ENCODE results near the gene STX5. TPM values are rescaled to one million over a fixed set of nuclear protein-coding genes. Genes with fewer than 3 reads are reported as not detected.

The STX5 gene
- total and polyA plus RNA-seq, 10 of the 15 experiments (the other 5 are each of a cell fraction or from before 2014, with no cell fraction given), result 3.8 to 35.4 (median 27.4) TPM

DNA sequence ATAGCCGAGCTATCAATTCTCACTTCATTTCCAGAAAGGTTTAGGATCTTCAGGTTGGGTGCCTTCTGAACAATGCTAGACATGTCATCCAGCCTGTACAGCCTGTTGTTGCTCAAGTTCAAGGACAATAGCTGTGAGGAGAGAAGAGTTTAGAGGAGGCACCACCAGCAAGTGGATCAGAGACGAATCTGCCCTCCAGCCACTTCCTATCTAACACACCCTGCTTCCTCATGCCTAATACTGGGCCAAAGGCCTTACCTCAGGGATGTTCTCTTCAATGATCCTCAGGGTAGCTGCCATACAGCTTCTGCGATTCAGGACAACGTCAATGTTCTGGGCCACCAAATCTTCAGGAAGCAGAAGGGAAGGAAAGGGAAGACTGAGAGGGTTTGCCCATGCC, 30.8 kb downstream of the STX5 start:
- H3K4me1 ChIP-seq (ENCODE audit: control insufficient read depth, insufficient read depth, low read length), result peaks cover 6% of the 10 kb centered on the region
- DNase-seq (ENCODE audit: low read depth, low spot score), result no peak
- no peaks in the 10 kb centered on the region for H4K20me1 ChIP-seq (ENCODE audit: control insufficient read depth, insufficient read depth)
- no TSS peak for BruUV-seq (replicated peaks)
- H3K27ac ChIP-seq (ENCODE audit: control insufficient read depth, insufficient read depth), result no peak overlapping the region
- ChIA-PET CTCF (interaction anchor here (0.6 to 0.9 kb wide), 2 partner anchors 9 to 57 kb away, joined by 3 read pairs; no protein-coding TSS in a partner anchor), SMC1A (ENCODE audit: uncharacterized antibody, unreplicated experiment) (interaction anchor here (1.4 kb wide), 1 partner anchor 61 kb away, joined by 4 read pairs; no protein-coding TSS in a partner anchor), RAD21 (ENCODE audit: unreplicated experiment) (no interaction called here), POLR2A (interaction anchor here (0.5 to 1.7 kb wide), 8 partner anchors 12 to 1960 kb away, joined by 3 to 5 read pairs (median 4); partner anchors contain the start of gene TMEM179B)
- no peaks in the 10 kb centered on the region for H3K9me3 ChIP-seq (replicated peaks; ENCODE audit: control insufficient read depth, insufficient read depth, low read length)
- no peak overlapping the region for H3K4me3 ChIP-seq
- TF ChIP-seq ZZZ3 (IDR thresholded peaks at IDR 0.05; ENCODE audit: control insufficient read depth, insufficient read length, low read depth), result no peak
- peak; percentile 21; the same call in 1 of the 2 replicates for TF ChIP-seq POLR2AphosphoS5 (IDR thresholded peaks at IDR 0.05; ENCODE audit: low read length)
- in situ Hi-C loops (cut with MboI) (no loop called here), intact Hi-C loops (cut with micrococcal nuclease; ENCODE audit: unreplicated experiment) (no loop called here)
- H3K79me2 ChIP-seq (ENCODE audit: control insufficient read depth, insufficient read depth, low read length), result peaks cover 23% of the 10 kb centered on the region
- 69% methylated on average over 4 of the region's 4 CpGs for WGBS (ENCODE audit: insufficient coverage, insufficient replicate concordance, low lambda C conversion rate, missing lambda C conversion rate)
- H3K27me3 ChIP-seq (replicated peaks in 1 of 2; ENCODE audit: control insufficient read depth in 2 of 2, insufficient read depth in 2 of 2, low read length in 1 of 2), result no peaks in the 10 kb centered on the region
- no peak for FAIRE-seq
- no peak overlapping the region for H3K4me2 ChIP-seq (ENCODE audit: control insufficient read depth, insufficient read depth)
- no peak for ATAC-seq
- H2AFZ ChIP-seq (ENCODE audit: control insufficient read depth, low read depth, low read length), result no peak overlapping the region
- peaks cover 21 to 35% of the 10 kb centered on the region in 2 experiments for H3K36me3 ChIP-seq (ENCODE audit: control insufficient read depth in 2 of 2, insufficient read depth in 2 of 2, low read length in 1 of 2)
- H3K9ac ChIP-seq (ENCODE audit: control insufficient read depth, insufficient read depth, low read length), result no peak overlapping the region

DNA sequence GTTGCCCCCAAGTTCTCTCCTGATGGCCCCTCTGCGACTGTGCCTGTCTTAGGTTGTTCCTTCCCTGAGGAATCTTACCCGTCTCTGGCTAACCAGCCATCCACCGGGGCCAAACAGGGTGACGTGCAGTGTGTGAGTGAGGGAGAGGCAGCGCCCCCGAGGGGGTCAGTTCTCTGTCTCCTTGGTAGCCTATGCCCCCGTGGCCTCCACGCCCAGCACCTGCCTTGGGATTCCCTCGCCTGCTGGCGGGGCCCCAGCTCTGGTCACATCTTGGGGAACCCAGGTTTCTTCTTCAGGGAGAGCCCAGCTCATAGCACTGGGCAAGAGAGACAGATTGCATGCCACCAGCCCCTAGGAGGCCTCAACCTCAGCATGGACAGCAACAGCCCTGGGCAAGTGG, 32.4 kb downstream of the STX5 start:
- intact Hi-C loops (cut with micrococcal nuclease; ENCODE audit: unreplicated experiment), result no loop called here
- ChIA-PET POLR2A (interaction anchor here (0.5 kb wide), 1 partner anchor 13 kb away, joined by 3 read pairs; no protein-coding TSS in a partner anchor), CTCF (interaction anchor here (1.5 kb wide), 1 partner anchor 9 kb away, joined by 3 read pairs; no protein-coding TSS in a partner anchor), SMC1A (ENCODE audit: uncharacterized antibody, unreplicated experiment) (no interaction called here), RAD21 (ENCODE audit: unreplicated experiment) (no interaction called here)
- H3K4me1 ChIP-seq (ENCODE audit: control insufficient read depth, insufficient read depth, low read length), result peaks cover 6% of the 10 kb centered on the region; the same call in 1 of the 2 replicates
- H3K36me3 ChIP-seq (ENCODE audit: control insufficient read depth in 2 of 2, insufficient read depth in 2 of 2, low read length in 1 of 2), result peaks cover 27 to 43% of the 10 kb centered on the region in 2 experiments
- BruUV-seq (replicated peaks), result no TSS peak
- no peak overlapping the region for H3K4me2 ChIP-seq (ENCODE audit: control insufficient read depth, insufficient read depth)
- H3K27me3 ChIP-seq (replicated peaks in 1 of 2; ENCODE audit: control insufficient read depth in 2 of 2, insufficient read depth in 2 of 2, low read length in 1 of 2), result no peaks in the 10 kb centered on the region
- ATAC-seq (no peak), DNase-seq (ENCODE audit: low read depth, low spot score) (no peak), FAIRE-seq (no peak)
- in situ Hi-C loops (cut with MboI), result no loop called here
- no peaks in the 10 kb centered on the region for H3K9me3 ChIP-seq (replicated peaks; ENCODE audit: control insufficient read depth, insufficient read depth, low read length)
- H3K9ac ChIP-seq (ENCODE audit: control insufficient read depth, insufficient read depth, low read length), result no peak overlapping the region
- no peak overlapping the region for H3K27ac ChIP-seq (ENCODE audit: control insufficient read depth, insufficient read depth)
- H2AFZ ChIP-seq (ENCODE audit: control insufficient read depth, low read depth, low read length), result no peak overlapping the region
- WGBS (ENCODE audit: insufficient coverage, insufficient replicate concordance, low lambda C conversion rate, missing lambda C conversion rate), result 82% methylated on average over 9 of the region's 10 CpGs
- H3K79me2 ChIP-seq (ENCODE audit: control insufficient read depth, insufficient read depth, low read length), result peaks cover 13% of the 10 kb centered on the region
- H3K4me3 ChIP-seq, result no peak overlapping the region
- no peaks in the 10 kb centered on the region for H4K20me1 ChIP-seq (ENCODE audit: control insufficient read depth, insufficient read depth)
- TF ChIP-seq POU2F2 (IDR thresholded peaks at IDR 0.05; ENCODE audit: borderline replicate concordance, low read depth, low read length), result no peak
- TF ChIP-seq, protein P1, sequence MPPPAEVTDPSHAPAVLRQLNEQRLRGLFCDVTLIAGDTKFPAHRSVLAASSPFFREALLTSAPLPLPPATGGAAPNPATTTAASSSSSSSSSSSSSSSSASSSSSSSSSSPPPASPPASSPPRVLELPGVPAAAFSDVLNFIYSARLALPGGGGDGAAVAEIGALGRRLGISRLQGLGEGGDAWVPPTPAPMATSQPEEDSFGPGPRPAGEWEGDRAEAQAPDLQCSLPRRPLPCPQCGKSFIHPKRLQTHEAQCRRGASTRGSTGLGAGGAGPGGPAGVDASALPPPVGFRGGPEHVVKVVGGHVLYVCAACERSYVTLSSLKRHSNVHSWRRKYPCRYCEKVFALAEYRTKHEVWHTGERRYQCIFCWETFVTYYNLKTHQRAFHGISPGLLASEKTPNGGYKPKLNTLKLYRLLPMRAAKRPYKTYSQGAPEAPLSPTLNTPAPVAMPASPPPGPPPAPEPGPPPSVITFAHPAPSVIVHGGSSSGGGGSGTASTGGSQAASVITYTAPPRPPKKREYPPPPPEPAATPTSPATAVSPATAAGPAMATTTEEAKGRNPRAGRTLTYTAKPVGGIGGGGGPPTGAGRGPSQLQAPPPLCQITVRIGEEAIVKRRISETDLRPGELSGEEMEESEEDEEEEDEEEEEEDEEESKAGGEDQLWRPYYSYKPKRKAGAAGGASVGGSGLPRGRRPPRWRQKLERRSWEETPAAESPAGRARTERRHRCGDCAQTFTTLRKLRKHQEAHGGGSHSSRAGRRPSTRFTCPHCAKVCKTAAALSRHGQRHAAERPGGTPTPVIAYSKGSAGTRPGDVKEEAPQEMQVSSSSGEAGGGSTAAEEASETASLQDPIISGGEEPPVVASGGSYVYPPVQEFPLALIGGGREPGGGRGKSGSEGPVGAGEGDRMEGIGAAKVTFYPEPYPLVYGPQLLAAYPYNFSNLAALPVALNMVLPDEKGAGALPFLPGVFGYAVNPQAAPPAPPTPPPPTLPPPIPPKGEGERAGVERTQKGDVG (CRISPR knock-in tag; IDR thresholded peaks at IDR 0.05), result no peak
